SK-N-SH treated with all-trans-retinoic acid at 6 μM for 48 hours (cell line): ENCODE results near the gene PASK.
"Not testable (repeated sequence)": the region's sequence is repeated elsewhere in the genome, so short reads cannot be mapped to it uniquely, and the experiment has no call there.

Experiments used
- ATAC-seq: fragments of 200-7000 bp; cut with Tn5 transposase; 3 replicates; pipeline ENCODE4 v1.9.1; 2020; ENCODE audit warnings: mild to moderate bottlenecking, moderate library complexity
- ARNTL ChIP-seq: fragments of 450-650 bp; formaldehyde crosslinking; IDR thresholded peaks from 2 replicates; pipeline ENCODE4 v1.5.0; 2020; ENCODE audit warnings: low read depth, mild to moderate bottlenecking, moderate library complexity, borderline replicate concordance
- BACH2 ChIP-seq: fragments of 250-450 bp; sonication (Bioruptor Pico); IDR thresholded peaks from 2 replicates; pipeline ENCODE4 v1.9.0; 2021; ENCODE audit warnings: mild to moderate bottlenecking, borderline replicate concordance
- CREB5 ChIP-seq: fragments of 250-450 bp; sonication (Bioruptor Pico); IDR thresholded peaks from 2 replicates; pipeline ENCODE4 v1.5.1; 2020; ENCODE audit warnings: low read depth, mild to moderate bottlenecking, moderate library complexity
- CSDC2 ChIP-seq: fragments of 250-450 bp; sonication (Bioruptor Pico); IDR thresholded peaks from 2 replicates; pipeline ENCODE4 v1.5.0; 2020; ENCODE audit warnings: mild to moderate bottlenecking, moderate library complexity
- CSRNP3 ChIP-seq: fragments of 250-450 bp; sonication (Bioruptor Pico); IDR thresholded peaks from 2 replicates; pipeline ENCODE4 v1.5.1; 2021; ENCODE audit warnings: mild to moderate bottlenecking, moderate library complexity
- ESRRG ChIP-seq: fragments of 250-450 bp; sonication (Bioruptor Pico); IDR thresholded peaks from 2 replicates; pipeline ENCODE4 v1.6.1; 2021; ENCODE audit warnings: mild to moderate bottlenecking
- GLIS3 ChIP-seq: fragments of 250-450 bp; sonication (Bioruptor Pico); IDR thresholded peaks from 2 replicates; pipeline ENCODE4 v1.5.0; 2020; ENCODE audit warnings: mild to moderate bottlenecking, moderate library complexity
- ISL1 ChIP-seq: fragments of 250-450 bp; sonication (Bioruptor Pico); IDR thresholded peaks from 2 replicates; pipeline ENCODE4 v2.1.2; 2022; ENCODE audit warnings: mild to moderate bottlenecking, moderate library complexity
- OSR1 ChIP-seq: fragments of 250-450 bp; sonication (Bioruptor Pico); IDR thresholded peaks from 2 replicates; pipeline ENCODE4 v1.8.0; 2022; ENCODE audit warnings: moderate library complexity, mild to moderate bottlenecking, inconsistent platforms
- RARB ChIP-seq: fragments of 250-450 bp; sonication (Bioruptor Pico); IDR thresholded peaks from 2 replicates; pipeline ENCODE4 v1.8.0; 2021; ENCODE audit warnings: mild to moderate bottlenecking, moderate library complexity
- SNAI2 ChIP-seq: fragments of 250-450 bp; sonication (Bioruptor Pico); IDR thresholded peaks from 2 replicates; pipeline ENCODE4 v1.5.0; 2020; ENCODE audit warnings: mild to moderate bottlenecking, moderate library complexity
- TCF4 ChIP-seq: fragments of 250-450 bp; sonication (Bioruptor Pico); IDR thresholded peaks from 2 replicates; pipeline ENCODE4 v1.8.0; 2021; ENCODE audit warnings: mild to moderate bottlenecking, moderate library complexity, borderline replicate concordance
- ZC3H10 ChIP-seq: fragments of 250-450 bp; sonication (Bioruptor Pico); IDR thresholded peaks from 2 replicates; pipeline ENCODE4 v1.5.1; 2021; ENCODE audit warnings: mild to moderate bottlenecking, moderate library complexity
- ZFP3 ChIP-seq: fragments of 250-450 bp; sonication (Bioruptor Pico); IDR thresholded peaks from 2 replicates; pipeline ENCODE4 v1.5.0; 2020; ENCODE audit warnings: mild to moderate bottlenecking, moderate library complexity
- ZFP30 ChIP-seq: fragments of 450-650 bp; formaldehyde crosslinking; IDR thresholded peaks from 2 replicates; pipeline ENCODE4 v1.5.0; 2022; ENCODE audit warnings: mild to moderate bottlenecking, moderate library complexity
- ZNF565 ChIP-seq: fragments of 450-650 bp; formaldehyde crosslinking; conservative IDR thresholded peaks from 2 replicates; pipeline ENCODE4 v1.5.0; 2020; ENCODE audit warnings: low read depth, mild to moderate bottlenecking, moderate library complexity
- ZNF70 ChIP-seq: fragments of 450-650 bp; formaldehyde crosslinking; IDR thresholded peaks from 2 replicates; pipeline ENCODE4 v1.5.0; 2020; ENCODE audit warnings: mild to moderate bottlenecking, moderate library complexity
- TF ChIP-seq, protein P1 (sequence below): fragments of 250-450 bp; sonication (Bioruptor Pico); IDR thresholded peaks from 2 replicates; pipeline ENCODE4 v1.8.0; 2021; ENCODE audit warnings: low read depth, mild to moderate bottlenecking, moderate library complexity, borderline replicate concordance
- TF ChIP-seq, protein P2 (sequence below): fragments of 250-450 bp; sonication (Bioruptor Pico); IDR thresholded peaks from 2 replicates; pipeline ENCODE4 v1.8.0; 2020; ENCODE audit warnings: mild to moderate bottlenecking, moderate library complexity, borderline replicate concordance
- TF ChIP-seq, protein P3 (sequence below): fragments of 250-450 bp; sonication (Bioruptor Pico); IDR thresholded peaks from 2 replicates; pipeline ENCODE4 v1.5.0; 2020; ENCODE audit warnings: mild to moderate bottlenecking, moderate library complexity

The PASK gene

GRCh38 chr2:241108271-241109209 is 40.7 kb downstream of the PASK start:
- ATAC-seq: no peak
- no peak for TF ChIP-seq OSR1 (CRISPR knock-in tag)
- TF ChIP-seq ARNTL (CRISPR knock-in tag): no peak

- TF ChIP-seq BACH2 (CRISPR knock-in tag) (no peak), ESRRG (CRISPR knock-in tag) (no peak), SNAI2 (no peak), TCF4 (CRISPR knock-in tag) (no peak), RARB (CRISPR knock-in tag) (no peak), CREB5 (CRISPR knock-in tag) (no peak), ZC3H10 (CRISPR knock-in tag) (no peak), ZFP3 (no peak), ZNF70 (CRISPR knock-in tag) (no peak), ARNTL (CRISPR knock-in tag) (no peak), OSR1 (CRISPR knock-in tag) (no peak), CSDC2 (CRISPR knock-in tag) (no peak), GLIS3 (CRISPR knock-in tag) (no peak), ZFP30 (no peak), ISL1 (no peak), CSRNP3 (CRISPR knock-in tag) (no peak)
- TF ChIP-seq, protein P1, sequence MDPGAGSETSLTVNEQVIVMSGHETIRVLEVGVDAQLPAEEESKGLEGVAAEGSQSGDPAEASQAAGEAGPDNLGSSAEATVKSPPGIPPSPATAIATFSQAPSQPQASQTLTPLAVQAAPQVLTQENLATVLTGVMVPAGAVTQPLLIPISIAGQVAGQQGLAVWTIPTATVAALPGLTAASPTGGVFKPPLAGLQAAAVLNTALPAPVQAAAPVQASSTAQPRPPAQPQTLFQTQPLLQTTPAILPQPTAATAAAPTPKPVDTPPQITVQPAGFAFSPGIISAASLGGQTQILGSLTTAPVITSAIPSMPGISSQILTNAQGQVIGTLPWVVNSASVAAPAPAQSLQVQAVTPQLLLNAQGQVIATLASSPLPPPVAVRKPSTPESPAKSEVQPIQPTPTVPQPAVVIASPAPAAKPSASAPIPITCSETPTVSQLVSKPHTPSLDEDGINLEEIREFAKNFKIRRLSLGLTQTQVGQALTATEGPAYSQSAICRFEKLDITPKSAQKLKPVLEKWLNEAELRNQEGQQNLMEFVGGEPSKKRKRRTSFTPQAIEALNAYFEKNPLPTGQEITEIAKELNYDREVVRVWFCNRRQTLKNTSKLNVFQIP (CRISPR knock-in tag): no peak
- no peak for ATAC-seq
Measured at GRCh38 chr2:241107031-241107783, 42.1 kb downstream of the PASK start.

DNA sequence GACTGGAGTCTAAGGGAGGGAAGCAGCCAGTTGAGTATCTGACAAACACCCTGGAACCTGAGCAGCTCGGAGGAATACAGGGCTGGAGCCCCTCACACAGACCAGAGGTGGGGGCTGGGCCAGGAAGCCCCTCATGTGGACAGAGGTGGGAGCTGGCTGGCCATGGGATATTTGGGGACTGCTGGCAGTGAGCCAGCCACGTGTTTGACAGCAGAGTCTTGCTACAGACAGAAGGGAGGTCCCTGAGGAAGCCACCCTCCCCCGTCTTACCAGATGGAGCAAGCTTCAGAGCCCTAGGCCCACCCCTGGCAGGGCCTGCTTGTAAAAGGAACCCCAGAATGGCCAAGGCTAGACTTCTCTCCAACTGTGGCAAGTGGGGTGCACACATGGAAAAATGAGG is 43.6 kb downstream of the PASK start:
- ATAC-seq: no peak
- TF ChIP-seq ZC3H10 (CRISPR knock-in tag) (no peak), CREB5 (CRISPR knock-in tag) (no peak), ESRRG (CRISPR knock-in tag) (no peak), CSRNP3 (CRISPR knock-in tag) (no peak), OSR1 (CRISPR knock-in tag) (no peak), CSDC2 (CRISPR knock-in tag) (no peak), ZNF70 (CRISPR knock-in tag) (no peak), ARNTL (CRISPR knock-in tag) (no peak), RARB (CRISPR knock-in tag) (no peak), SNAI2 (no peak), ZNF565 (CRISPR knock-in tag) (no peak), BACH2 (CRISPR knock-in tag) (no peak), TCF4 (CRISPR knock-in tag) (no peak), GLIS3 (CRISPR knock-in tag) (no peak)
- TF ChIP-seq, protein P2, sequence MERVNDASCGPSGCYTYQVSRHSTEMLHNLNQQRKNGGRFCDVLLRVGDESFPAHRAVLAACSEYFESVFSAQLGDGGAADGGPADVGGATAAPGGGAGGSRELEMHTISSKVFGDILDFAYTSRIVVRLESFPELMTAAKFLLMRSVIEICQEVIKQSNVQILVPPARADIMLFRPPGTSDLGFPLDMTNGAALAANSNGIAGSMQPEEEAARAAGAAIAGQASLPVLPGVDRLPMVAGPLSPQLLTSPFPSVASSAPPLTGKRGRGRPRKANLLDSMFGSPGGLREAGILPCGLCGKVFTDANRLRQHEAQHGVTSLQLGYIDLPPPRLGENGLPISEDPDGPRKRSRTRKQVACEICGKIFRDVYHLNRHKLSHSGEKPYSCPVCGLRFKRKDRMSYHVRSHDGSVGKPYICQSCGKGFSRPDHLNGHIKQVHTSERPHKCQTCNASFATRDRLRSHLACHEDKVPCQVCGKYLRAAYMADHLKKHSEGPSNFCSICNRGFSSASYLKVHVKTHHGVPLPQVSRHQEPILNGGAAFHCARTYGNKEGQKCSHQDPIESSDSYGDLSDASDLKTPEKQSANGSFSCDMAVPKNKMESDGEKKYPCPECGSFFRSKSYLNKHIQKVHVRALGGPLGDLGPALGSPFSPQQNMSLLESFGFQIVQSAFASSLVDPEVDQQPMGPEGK: no peak
- TF ChIP-seq, protein P3, sequence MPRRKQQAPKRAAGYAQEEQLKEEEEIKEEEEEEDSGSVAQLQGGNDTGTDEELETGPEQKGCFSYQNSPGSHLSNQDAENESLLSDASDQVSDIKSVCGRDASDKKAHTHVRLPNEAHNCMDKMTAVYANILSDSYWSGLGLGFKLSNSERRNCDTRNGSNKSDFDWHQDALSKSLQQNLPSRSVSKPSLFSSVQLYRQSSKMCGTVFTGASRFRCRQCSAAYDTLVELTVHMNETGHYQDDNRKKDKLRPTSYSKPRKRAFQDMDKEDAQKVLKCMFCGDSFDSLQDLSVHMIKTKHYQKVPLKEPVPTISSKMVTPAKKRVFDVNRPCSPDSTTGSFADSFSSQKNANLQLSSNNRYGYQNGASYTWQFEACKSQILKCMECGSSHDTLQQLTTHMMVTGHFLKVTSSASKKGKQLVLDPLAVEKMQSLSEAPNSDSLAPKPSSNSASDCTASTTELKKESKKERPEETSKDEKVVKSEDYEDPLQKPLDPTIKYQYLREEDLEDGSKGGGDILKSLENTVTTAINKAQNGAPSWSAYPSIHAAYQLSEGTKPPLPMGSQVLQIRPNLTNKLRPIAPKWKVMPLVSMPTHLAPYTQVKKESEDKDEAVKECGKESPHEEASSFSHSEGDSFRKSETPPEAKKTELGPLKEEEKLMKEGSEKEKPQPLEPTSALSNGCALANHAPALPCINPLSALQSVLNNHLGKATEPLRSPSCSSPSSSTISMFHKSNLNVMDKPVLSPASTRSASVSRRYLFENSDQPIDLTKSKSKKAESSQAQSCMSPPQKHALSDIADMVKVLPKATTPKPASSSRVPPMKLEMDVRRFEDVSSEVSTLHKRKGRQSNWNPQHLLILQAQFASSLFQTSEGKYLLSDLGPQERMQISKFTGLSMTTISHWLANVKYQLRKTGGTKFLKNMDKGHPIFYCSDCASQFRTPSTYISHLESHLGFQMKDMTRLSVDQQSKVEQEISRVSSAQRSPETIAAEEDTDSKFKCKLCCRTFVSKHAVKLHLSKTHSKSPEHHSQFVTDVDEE (CRISPR knock-in tag): no peak

GRCh38 chr2:241104611-241105010 is 44.7 kb downstream of the PASK start:
- not testable (repeated sequence) for ATAC-seq
